ENCODE measurements around the gene HES5.

HES5 gene

DNA sequence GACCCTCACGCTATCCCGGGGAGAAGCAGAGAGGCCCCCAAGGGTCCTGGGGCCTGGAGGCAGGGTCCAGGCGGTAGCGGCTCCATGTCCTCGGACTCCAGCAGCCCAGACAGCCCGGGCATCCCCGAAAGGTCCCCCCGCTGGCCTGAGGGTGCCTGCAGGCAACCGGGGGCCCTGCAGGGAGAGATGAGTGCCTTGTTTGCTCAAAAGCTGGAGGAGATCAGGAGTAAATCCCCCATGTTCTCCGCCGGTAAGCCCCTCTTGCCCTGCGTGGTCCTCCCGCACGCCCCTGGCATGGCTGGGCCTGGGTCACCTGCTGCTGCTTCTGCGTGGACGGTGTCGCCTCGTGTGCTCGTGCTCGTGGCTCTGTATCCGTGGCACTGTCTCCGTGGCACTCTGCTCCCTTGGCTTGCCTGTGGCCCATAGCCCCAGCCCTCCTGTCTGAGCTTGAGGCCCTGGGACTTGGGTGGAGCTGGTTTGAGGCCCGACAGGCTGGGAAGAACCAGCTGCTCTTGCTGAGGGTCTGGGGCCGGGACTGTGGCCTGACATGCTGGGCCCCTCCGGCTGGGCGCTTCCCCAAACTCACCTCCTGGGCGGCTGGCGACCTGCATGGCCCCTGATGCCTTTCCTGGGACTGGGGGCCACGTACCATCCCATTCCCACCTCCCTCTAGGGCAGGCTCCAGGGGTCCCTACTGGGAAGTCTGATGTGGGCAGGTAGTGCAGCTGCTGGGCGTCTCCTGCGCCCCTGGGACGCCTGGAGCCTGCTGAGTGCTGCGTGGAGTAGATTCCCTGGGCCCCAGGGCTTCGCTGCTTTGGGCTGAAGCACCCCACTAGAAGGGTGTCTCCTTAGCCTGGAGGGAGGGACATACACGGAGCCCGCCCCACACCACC is 27.2 kb downstream of the HES5 start:
- H3K4me1 ChIP-seq (ENCODE audit: control insufficient read depth in 5 of 5, insufficient read depth in 5 of 5, low read length in 5 of 5) = peaks cover 0 to 10% (median 4%) of the 10 kb centered on the region in 5 donors
- no peak overlapping the region for H3K9ac ChIP-seq (ENCODE audit: low read length in 5 of 5)
- H3K9me3 ChIP-seq (ENCODE audit: control insufficient read depth in 5 of 5, low read length in 5 of 5) = no peaks in the 10 kb centered on the region
- peaks cover 43 to 60% (median 55%) of the 10 kb centered on the region in 5 donors for H3K27me3 ChIP-seq (ENCODE audit: control insufficient read depth in 5 of 5, insufficient read depth in 4 of 5, low read length in 5 of 5)
- H3K4me3 ChIP-seq (ENCODE audit: low read depth in 1 of 5, low read length in 5 of 5) = no peak overlapping the region
- no peak overlapping the region for H3K27ac ChIP-seq (ENCODE audit: low read depth, low read length)
- H3K36me3 ChIP-seq (ENCODE audit: control insufficient read depth in 5 of 5, insufficient read depth in 5 of 5, low read length in 5 of 5) = peaks cover 0 to 7% (median 3%) of the 10 kb centered on the region in 5 donors

DNA sequence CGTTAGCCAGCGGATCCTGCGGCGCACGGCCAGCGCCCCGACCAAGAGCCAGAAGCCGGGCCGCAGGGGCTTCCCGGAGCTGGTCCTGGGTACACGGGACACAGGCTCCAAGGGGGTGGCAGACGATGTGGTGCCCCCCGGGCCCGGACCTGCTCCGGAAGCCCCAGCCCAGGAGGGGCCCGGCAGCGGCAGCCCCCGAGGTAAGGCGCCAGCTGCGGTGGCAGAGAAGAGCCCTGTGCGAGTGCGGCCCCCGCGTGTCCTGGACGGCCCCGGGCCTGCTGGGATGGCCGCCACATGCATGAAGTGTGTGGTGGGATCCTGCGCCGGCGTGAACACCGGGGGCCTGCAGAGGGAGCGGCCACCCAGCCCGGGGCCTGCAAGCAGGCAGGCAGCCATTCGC is 27.9 kb downstream of the HES5 start:
- Histone ChIP-seq H3K4me1 (ENCODE audit: control insufficient read depth in 5 of 5, insufficient read depth in 5 of 5, low read length in 5 of 5) (peaks cover 0 to 10% (median 4%) of the 10 kb centered on the region in 5 donors), H3K27me3 (ENCODE audit: control insufficient read depth in 5 of 5, insufficient read depth in 4 of 5, low read length in 5 of 5) (peaks cover 43 to 62% (median 56%) of the 10 kb centered on the region in 5 donors)

DNA sequence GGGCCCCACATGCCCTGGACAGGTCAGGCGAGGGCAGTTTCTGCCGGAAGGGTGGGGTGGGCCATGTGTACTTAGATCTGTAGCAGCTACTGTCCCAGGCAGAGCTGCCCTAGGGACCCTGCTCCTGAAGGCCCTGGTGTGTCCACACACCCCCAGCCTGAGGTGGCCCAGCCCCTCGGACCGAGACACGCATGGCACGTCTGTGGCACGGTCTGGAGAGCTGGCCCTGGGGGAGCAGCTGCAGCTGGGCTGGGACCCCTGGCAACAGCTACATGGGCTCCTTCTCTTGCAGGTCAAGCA is 28.3 kb downstream of the HES5 start:
- no peak overlapping the region for H3K9ac ChIP-seq (ENCODE audit: low read length in 5 of 5)
- H3K27ac ChIP-seq (ENCODE audit: low read depth, low read length) = no peak overlapping the region
- H3K9me3 ChIP-seq (ENCODE audit: control insufficient read depth in 5 of 5, low read length in 5 of 5) = no peaks in the 10 kb centered on the region
- no peaks in the 10 kb centered on the region for H3K36me3 ChIP-seq (ENCODE audit: control insufficient read depth in 5 of 5, insufficient read depth in 5 of 5, low read length in 5 of 5)
- H3K4me1 ChIP-seq (ENCODE audit: control insufficient read depth in 5 of 5, insufficient read depth in 5 of 5, low read length in 5 of 5) = peaks cover 0 to 8% (median 4%) of the 10 kb centered on the region in 5 donors
- H3K4me3 ChIP-seq (ENCODE audit: low read depth in 1 of 5, low read length in 5 of 5) = no peak overlapping the region
- H3K27me3 ChIP-seq (ENCODE audit: control insufficient read depth in 5 of 5, insufficient read depth in 4 of 5, low read length in 5 of 5) = peaks cover 45 to 65% (median 58%) of the 10 kb centered on the region in 5 donors

More for the DNA sequence above, 27.9 kb downstream of the HES5 start:
- Histone ChIP-seq H3K4me3 (ENCODE audit: low read depth in 1 of 5, low read length in 5 of 5) (no peak overlapping the region), H3K27ac (ENCODE audit: low read depth, low read length) (no peak overlapping the region), H3K36me3 (ENCODE audit: control insufficient read depth in 5 of 5, insufficient read depth in 5 of 5, low read length in 5 of 5) (no peaks in the 10 kb centered on the region), H3K9ac (ENCODE audit: low read length in 5 of 5) (no peak overlapping the region), H3K9me3 (ENCODE audit: control insufficient read depth in 5 of 5, low read length in 5 of 5) (no peaks in the 10 kb centered on the region)

DNA sequence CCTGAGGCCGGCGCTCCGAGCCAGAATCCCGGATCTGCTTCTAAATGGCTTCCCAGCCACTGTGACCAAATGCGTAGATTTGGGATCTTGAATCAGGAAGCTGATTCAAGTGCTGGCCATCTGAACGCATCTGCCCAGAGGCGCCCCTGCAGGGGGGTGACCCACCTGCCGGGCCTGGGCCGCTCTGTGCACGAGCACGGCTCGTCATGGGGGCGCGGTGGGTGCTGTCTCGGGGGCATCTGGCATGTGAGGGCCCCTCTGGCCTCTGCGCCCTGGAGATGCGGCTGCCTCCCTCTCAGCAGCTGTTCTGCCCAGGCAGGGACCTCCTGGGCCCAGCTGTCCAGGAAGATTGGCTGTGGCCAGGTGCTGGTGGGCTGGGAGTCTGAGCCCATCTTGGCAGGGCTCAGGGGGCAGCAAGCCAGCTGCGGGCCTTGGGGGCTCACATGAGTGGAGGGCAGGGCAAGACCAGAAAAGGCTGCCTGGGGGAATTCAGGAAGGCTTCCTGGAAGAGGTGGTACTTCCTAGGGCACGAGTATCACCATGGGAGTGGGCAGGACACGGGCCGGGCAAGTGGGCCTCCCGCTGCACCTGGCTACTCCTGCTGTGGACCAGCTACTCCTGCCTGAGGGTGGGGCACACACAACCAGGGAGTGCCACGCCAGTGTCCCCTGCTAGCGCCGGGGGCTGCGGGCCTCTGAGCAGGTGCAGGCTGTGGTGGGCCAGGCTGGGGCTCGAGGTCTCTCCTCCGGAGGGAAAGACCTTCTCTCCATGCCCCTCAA is 28.8 kb downstream of the HES5 start:
- Histone ChIP-seq H3K27me3 (ENCODE audit: control insufficient read depth in 5 of 5, insufficient read depth in 4 of 5, low read length in 5 of 5) (peaks cover 45 to 68% (median 55%) of the 10 kb centered on the region in 5 donors), H3K4me1 (ENCODE audit: control insufficient read depth in 5 of 5, insufficient read depth in 5 of 5, low read length in 5 of 5) (peaks cover 0 to 6% (median 4%) of the 10 kb centered on the region in 5 donors), H3K36me3 (ENCODE audit: control insufficient read depth in 5 of 5, insufficient read depth in 5 of 5, low read length in 5 of 5) (no peaks in the 10 kb centered on the region), H3K9me3 (ENCODE audit: control insufficient read depth in 5 of 5, low read length in 5 of 5) (no peaks in the 10 kb centered on the region), H3K9ac (ENCODE audit: low read length in 5 of 5) (no peak overlapping the region), H3K27ac (ENCODE audit: low read depth, low read length) (no peak overlapping the region), H3K4me3 (ENCODE audit: low read depth in 1 of 5, low read length in 5 of 5) (no peak overlapping the region)

DNA sequence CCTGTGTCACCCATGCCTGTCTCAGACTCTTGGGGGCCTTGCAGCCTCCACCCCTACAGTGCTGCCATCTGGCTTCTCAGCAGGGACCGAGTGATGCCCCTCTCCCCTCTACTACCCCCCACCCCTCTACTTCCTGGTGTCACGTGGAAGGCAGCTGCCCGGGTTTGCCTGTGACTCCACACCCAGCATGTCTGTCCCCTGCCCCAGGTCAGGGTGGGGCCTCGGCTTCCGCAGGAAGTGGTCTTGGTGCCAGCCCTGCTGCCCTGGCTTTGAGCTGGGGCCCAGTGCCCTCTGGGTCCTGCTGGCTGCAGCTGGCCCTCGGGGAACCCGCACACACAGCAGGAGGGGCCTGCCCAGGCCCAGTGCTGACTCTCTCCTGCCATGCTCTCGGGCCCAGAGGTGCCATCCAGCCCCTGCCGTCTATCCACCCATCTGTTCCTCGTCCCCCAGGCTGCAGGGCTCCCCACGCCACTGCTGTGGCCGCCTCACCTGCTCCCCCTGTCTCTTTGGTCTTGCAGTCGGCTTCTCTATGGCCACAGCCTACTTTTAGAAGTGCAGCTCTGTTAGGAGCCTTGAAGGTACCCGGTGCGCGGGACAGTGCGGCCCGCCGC is 30.0 kb downstream of the HES5 start:
- H3K9me3 ChIP-seq (ENCODE audit: control insufficient read depth in 5 of 5, low read length in 5 of 5) = no peaks in the 10 kb centered on the region
- H3K27me3 ChIP-seq (ENCODE audit: control insufficient read depth in 5 of 5, insufficient read depth in 4 of 5, low read length in 5 of 5) = peaks cover 39 to 65% (median 49%) of the 10 kb centered on the region in 5 donors
- peaks cover 0 to 6% (median 4%) of the 10 kb centered on the region in 5 donors for H3K4me1 ChIP-seq (ENCODE audit: control insufficient read depth in 5 of 5, insufficient read depth in 5 of 5, low read length in 5 of 5)
- H3K36me3 ChIP-seq (ENCODE audit: control insufficient read depth in 5 of 5, insufficient read depth in 5 of 5, low read length in 5 of 5) = no peaks in the 10 kb centered on the region
- no peak overlapping the region for H3K27ac ChIP-seq (ENCODE audit: low read depth, low read length)
- H3K4me3 ChIP-seq (ENCODE audit: low read depth in 1 of 5, low read length in 5 of 5) = no peak overlapping the region
- H3K9ac ChIP-seq (ENCODE audit: low read length in 5 of 5) = no peak overlapping the region

DNA sequence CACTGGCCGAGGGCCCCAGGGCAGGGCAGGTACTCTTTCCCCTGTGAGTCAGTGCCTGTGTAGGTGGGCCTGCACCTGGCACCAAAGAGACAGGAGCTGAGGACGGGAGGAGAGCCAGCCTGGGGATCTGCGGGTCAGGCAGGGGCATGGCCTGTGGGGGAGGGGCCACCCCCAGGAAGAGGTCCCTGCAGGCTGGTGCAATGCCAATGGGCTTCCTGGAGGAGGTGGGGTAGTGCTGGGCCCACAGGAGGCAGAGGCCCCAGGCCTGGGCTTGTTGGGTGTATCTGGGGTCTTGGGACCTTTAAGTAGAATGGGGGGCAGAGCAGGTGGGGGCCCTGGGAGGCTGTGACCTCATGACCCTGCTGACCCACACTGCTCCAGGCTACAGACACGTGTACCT is 30.8 kb downstream of the HES5 start:
- Histone ChIP-seq H3K4me3 (ENCODE audit: low read depth in 1 of 5, low read length in 5 of 5) (no peak overlapping the region), H3K4me1 (ENCODE audit: control insufficient read depth in 5 of 5, insufficient read depth in 5 of 5, low read length in 5 of 5) (peaks cover 0 to 4% (median 0%) of the 10 kb centered on the region in 5 donors), H3K9me3 (ENCODE audit: control insufficient read depth in 5 of 5, low read length in 5 of 5) (no peaks in the 10 kb centered on the region), H3K9ac (ENCODE audit: low read length in 5 of 5) (no peak overlapping the region), H3K27ac (ENCODE audit: low read depth, low read length) (no peak overlapping the region), H3K36me3 (ENCODE audit: control insufficient read depth in 5 of 5, insufficient read depth in 5 of 5, low read length in 5 of 5) (no peaks in the 10 kb centered on the region), H3K27me3 (ENCODE audit: control insufficient read depth in 5 of 5, insufficient read depth in 4 of 5, low read length in 5 of 5) (peaks cover 35 to 58% (median 47%) of the 10 kb centered on the region in 5 donors)

DNA sequence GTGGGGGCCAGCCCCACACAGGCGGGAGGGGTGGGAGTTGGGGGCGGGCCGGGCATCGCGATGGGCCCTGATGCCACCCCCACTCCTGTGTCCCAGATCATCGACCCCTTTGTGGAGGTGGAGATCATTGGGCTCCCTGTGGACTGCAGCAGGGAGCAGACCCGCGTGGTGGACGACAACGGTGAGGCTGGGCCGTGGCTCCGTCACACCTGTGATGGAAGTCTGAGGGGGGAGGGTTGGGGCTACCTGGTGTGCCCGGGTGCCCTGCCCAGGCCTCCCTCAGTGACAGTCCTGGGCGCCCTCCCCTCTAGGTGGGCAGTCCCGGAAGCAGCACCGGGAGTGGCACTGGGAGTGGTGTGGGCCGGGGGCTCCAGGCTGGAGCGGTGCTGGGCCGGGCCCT is 31.4 kb downstream of the HES5 start:
- H3K4me1 ChIP-seq (ENCODE audit: control insufficient read depth in 5 of 5, insufficient read depth in 5 of 5, low read length in 5 of 5) = peaks cover 0 to 4% (median 0%) of the 10 kb centered on the region in 5 donors
- no peaks in the 10 kb centered on the region for H3K9me3 ChIP-seq (ENCODE audit: control insufficient read depth in 5 of 5, low read length in 5 of 5)
- no peak overlapping the region for H3K9ac ChIP-seq (ENCODE audit: low read length in 5 of 5)
- H3K27me3 ChIP-seq (ENCODE audit: control insufficient read depth in 5 of 5, insufficient read depth in 4 of 5, low read length in 5 of 5) = peaks cover 35 to 55% (median 50%) of the 10 kb centered on the region in 5 donors
- no peak overlapping the region for H3K4me3 ChIP-seq (ENCODE audit: low read depth in 1 of 5, low read length in 5 of 5)
- H3K36me3 ChIP-seq (ENCODE audit: control insufficient read depth in 5 of 5, insufficient read depth in 5 of 5, low read length in 5 of 5) = no peaks in the 10 kb centered on the region
- H3K27ac ChIP-seq (ENCODE audit: low read depth, low read length) = no peak overlapping the region

DNA sequence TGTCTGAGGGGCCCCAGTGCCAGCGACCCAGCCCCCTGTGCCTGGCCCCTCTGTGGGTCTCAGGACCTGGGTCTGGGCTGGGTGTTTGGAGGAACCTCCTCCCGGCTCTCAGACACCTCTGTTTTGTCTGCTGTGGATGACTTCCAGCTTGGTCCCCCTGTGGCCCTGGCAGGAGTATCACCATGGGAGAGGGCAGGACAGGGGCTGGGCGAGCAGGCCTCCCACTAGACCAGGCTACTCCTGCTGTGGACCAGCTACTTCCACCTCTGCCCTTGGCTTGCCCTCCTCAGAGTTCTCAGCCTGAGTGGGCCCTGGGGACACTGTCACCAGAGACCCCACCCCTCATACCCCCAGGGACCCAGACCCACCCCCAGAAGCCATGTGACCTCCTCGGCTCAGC is 32.2 kb downstream of the HES5 start:
- Histone ChIP-seq H3K27me3 (ENCODE audit: control insufficient read depth in 5 of 5, insufficient read depth in 4 of 5, low read length in 5 of 5) (peaks cover 29 to 55% (median 48%) of the 10 kb centered on the region in 5 donors), H3K27ac (ENCODE audit: low read depth, low read length) (no peak overlapping the region), H3K4me1 (ENCODE audit: control insufficient read depth in 5 of 5, insufficient read depth in 5 of 5, low read length in 5 of 5) (peaks cover 0 to 4% (median 0%) of the 10 kb centered on the region in 5 donors), H3K4me3 (ENCODE audit: low read depth in 1 of 5, low read length in 5 of 5) (no peak overlapping the region), H3K9me3 (ENCODE audit: control insufficient read depth in 5 of 5, low read length in 5 of 5) (no peaks in the 10 kb centered on the region), H3K9ac (ENCODE audit: low read length in 5 of 5) (no peak overlapping the region), H3K36me3 (ENCODE audit: control insufficient read depth in 5 of 5, insufficient read depth in 5 of 5, low read length in 5 of 5) (no peaks in the 10 kb centered on the region)

DNA sequence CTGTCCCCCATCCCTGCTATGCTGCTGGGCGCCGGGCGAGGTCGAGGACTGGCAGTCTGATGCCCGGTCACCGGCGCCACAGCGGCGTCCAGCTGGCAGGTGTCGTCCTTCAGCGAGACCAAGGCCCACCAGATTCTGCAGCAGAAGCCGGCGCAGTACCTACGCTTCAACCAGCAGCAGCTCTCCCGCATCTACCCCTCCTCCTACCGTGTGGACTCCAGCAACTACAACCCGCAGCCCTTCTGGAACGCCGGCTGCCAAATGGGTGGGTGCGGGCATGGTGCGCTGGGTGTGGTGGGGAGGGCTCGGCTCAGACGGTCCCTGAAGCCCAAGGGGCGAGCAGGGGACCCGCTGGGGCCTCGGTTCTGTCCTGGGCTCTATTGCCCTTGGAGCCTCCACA is 33.3 kb downstream of the HES5 start:
- no peak overlapping the region for H3K4me3 ChIP-seq (ENCODE audit: low read depth in 1 of 5, low read length in 5 of 5)
- H3K27me3 ChIP-seq (ENCODE audit: control insufficient read depth in 5 of 5, insufficient read depth in 4 of 5, low read length in 5 of 5) = peaks cover 27 to 54% (median 50%) of the 10 kb centered on the region in 5 donors
- peaks cover 0 to 4% (median 0%) of the 10 kb centered on the region in 5 donors for H3K4me1 ChIP-seq (ENCODE audit: control insufficient read depth in 5 of 5, insufficient read depth in 5 of 5, low read length in 5 of 5)

More for the DNA sequence above, 33.3 kb downstream of the HES5 start:
- Histone ChIP-seq H3K36me3 (ENCODE audit: control insufficient read depth in 5 of 5, insufficient read depth in 5 of 5, low read length in 5 of 5) (no peaks in the 10 kb centered on the region), H3K9ac (ENCODE audit: low read length in 5 of 5) (no peak overlapping the region), H3K27ac (ENCODE audit: low read depth, low read length) (no peak overlapping the region), H3K9me3 (ENCODE audit: control insufficient read depth in 5 of 5, low read length in 5 of 5) (no peaks in the 10 kb centered on the region)
